ENCODE measurements around the gene ZNF438. TPM values are rescaled to one million over a fixed set of nuclear protein-coding genes. Genes with fewer than 3 reads are reported as not detected.

ZNF438 gene
- total RNA-seq, 4 donors from 2014 or later, result 6.1 to 14.1 (median 7.1) TPM

GRCh38 chr10:30944005-30944404, 87.7 kb downstream of the ZNF438 start:
- TF ChIP-seq EP300 (IDR thresholded peaks at IDR 0.05) (no peak), CTCF (IDR thresholded peaks at IDR 0.05) (no peak), POLR2AphosphoS5 (IDR thresholded peaks at IDR 0.05) (no peak), POLR2A (IDR thresholded peaks at IDR 0.05) (no peak)
- no peaks in the 10 kb centered on the region for H3K4me1 ChIP-seq
- H3K9me3 ChIP-seq, result no peaks in the 10 kb centered on the region
- WGBS, result 96% methylated on average over 4 of the region's 4 CpGs
- H3K36me3 ChIP-seq, result no peaks in the 10 kb centered on the region
- no peaks in the 10 kb centered on the region for H3K27me3 ChIP-seq
- no peak for DNase-seq (ENCODE audit: low spot score in 2 of 2)
- no peak overlapping the region for H3K27ac ChIP-seq
- no peak overlapping the region for H3K4me3 ChIP-seq

- TF ChIP-seq CTCF (IDR thresholded peaks at IDR 0.05), result no peak
- TF ChIP-seq POLR2A (IDR thresholded peaks at IDR 0.05), result no peak
- no peak for TF ChIP-seq POLR2AphosphoS5 (IDR thresholded peaks at IDR 0.05)
- no peak for TF ChIP-seq EP300 (IDR thresholded peaks at IDR 0.05)
- no peaks in the 10 kb centered on the region for H3K4me1 ChIP-seq
- no peaks in the 10 kb centered on the region for H3K36me3 ChIP-seq
- no peaks in the 10 kb centered on the region for H3K27me3 ChIP-seq
- no peaks in the 10 kb centered on the region for H3K9me3 ChIP-seq
- H3K4me3 ChIP-seq, result no peak overlapping the region
- DNase-seq (ENCODE audit: low spot score in 2 of 2), result no peak
- no peak overlapping the region for H3K27ac ChIP-seq
These were observed 88.2 kb downstream of the ZNF438 start for GRCh38 chr10:30943451-30943850.

- 60% methylated on average over 6 of the region's 6 CpGs for WGBS
- DNase-seq (ENCODE audit: low spot score in 2 of 2), result no peak
These were observed 91.4 kb downstream of the ZNF438 start for GRCh38 chr10:30940256-30940655.

GRCh38 chr10:30939643-30940251, 91.9 kb downstream of the ZNF438 start:
- H3K27ac ChIP-seq, result no peak overlapping the region
- H3K27me3 ChIP-seq, result no peaks in the 10 kb centered on the region
- H3K36me3 ChIP-seq, result no peaks in the 10 kb centered on the region
- H3K9me3 ChIP-seq, result no peaks in the 10 kb centered on the region
- DNase-seq (ENCODE audit: low spot score in 2 of 2), result no peak
- no peak for TF ChIP-seq EP300 (IDR thresholded peaks at IDR 0.05)
- TF ChIP-seq CTCF (IDR thresholded peaks at IDR 0.05), result no peak
- H3K4me3 ChIP-seq, result no peak overlapping the region
- H3K4me1 ChIP-seq, result no peaks in the 10 kb centered on the region

More at GRCh38 chr10:30940256-30940655, 91.4 kb downstream of the ZNF438 start:
- H3K27ac ChIP-seq, result no peak overlapping the region
- H3K27me3 ChIP-seq, result no peaks in the 10 kb centered on the region
- no peaks in the 10 kb centered on the region for H3K4me1 ChIP-seq
- H3K4me3 ChIP-seq, result no peak overlapping the region
- H3K9me3 ChIP-seq, result no peaks in the 10 kb centered on the region
- no peaks in the 10 kb centered on the region for H3K36me3 ChIP-seq
- TF ChIP-seq POLR2A (IDR thresholded peaks at IDR 0.05), result no peak
- no peak for TF ChIP-seq POLR2AphosphoS5 (IDR thresholded peaks at IDR 0.05)
- TF ChIP-seq CTCF (IDR thresholded peaks at IDR 0.05), result no peak
- no peak for TF ChIP-seq EP300 (IDR thresholded peaks at IDR 0.05)

- Histone ChIP-seq H3K27ac (no peak overlapping the region), H3K9me3 (no peaks in the 10 kb centered on the region), H3K4me3 (no peak overlapping the region), H3K36me3 (peaks cover 7% of the 10 kb centered on the region), H3K4me1 (no peaks in the 10 kb centered on the region), H3K27me3 (no peaks in the 10 kb centered on the region)
- WGBS, result 86% methylated on average over 1 of the region's 1 CpG
- DNase-seq (ENCODE audit: low spot score in 2 of 2), result no peak
- TF ChIP-seq POLR2AphosphoS5 (IDR thresholded peaks at IDR 0.05) (no peak), POLR2A (IDR thresholded peaks at IDR 0.05) (no peak), CTCF (IDR thresholded peaks at IDR 0.05) (no peak), EP300 (IDR thresholded peaks at IDR 0.05) (no peak)
These were observed 96.6 kb downstream of the ZNF438 start for GRCh38 chr10:30935078-30935477.
